Activated CD8-positive, alpha-beta memory T cell treated with anti-CD3 and anti-CD28 coated beads for 36 hours (primary cell): Measurements from ENCODE around the gene NGB. TPM values are rescaled to one million over a fixed set of nuclear protein-coding genes. Genes with fewer than 3 reads are reported as not detected.

Experiments
- CTCF ChIA-PET: fragments of 350-600 bp; sonication (Branson Sonifier 250); formaldehyde crosslinking; loops from one replicate; lab custom pipeline; 2021; ENCODE audit warnings: antibody characterized with exemption; lab: Charles Lee
- POLR2A ChIA-PET: fragments of 350-600 bp; sonication (Branson Sonifier 250); formaldehyde crosslinking; loops from one replicate; lab custom pipeline; 2021; ENCODE audit warnings: antibody characterized with exemption; lab: Charles Lee
- total RNA-seq, 2 experiments: library from RNA; stranded (reverse); gene quantifications; one replicate each; pipeline ENCODE4 v1.2.3, GENCODE V29; 2021

The NGB gene
- total RNA-seq, 2 experiments from 2014 or later = not detected

DNA sequence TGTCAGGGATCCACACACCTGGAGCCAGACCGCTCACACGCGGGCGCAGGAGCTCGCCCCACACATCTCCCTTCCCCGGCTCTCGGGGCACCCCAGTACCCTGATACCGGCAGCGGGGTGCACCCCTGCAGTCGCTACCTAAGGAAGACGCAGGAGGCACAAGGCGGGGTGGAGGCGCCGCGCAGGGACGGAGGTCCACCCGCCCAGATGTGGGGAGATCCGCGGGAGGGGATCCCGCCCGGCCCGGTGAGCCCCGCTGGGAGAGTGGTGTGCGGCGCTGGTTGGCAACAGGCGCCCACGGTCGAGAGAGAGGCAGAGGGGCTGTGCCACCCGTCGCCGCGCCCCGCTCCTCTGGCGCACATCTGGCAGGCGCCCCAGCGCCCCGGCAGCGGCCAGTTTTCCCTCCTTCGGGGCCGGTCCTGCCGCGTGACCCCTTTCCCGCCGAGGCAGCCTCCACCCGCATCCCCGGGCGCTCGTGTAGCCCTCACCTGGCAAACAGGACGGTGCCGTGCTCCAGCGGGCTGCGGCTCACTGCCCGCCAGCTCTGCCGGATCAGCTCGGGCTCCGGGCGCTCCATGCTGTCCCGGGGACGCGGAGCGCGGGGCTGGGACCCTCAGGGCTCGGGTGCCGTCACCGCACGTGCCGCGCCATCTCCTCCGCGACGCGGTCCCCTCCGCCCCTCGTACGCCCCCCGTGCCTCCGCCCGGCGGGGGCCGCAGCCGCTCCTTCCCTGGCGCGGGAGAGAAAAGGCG lies 469 bp downstream of the NGB start:
- POLR2A ChIA-PET = no interaction called here

DNA sequence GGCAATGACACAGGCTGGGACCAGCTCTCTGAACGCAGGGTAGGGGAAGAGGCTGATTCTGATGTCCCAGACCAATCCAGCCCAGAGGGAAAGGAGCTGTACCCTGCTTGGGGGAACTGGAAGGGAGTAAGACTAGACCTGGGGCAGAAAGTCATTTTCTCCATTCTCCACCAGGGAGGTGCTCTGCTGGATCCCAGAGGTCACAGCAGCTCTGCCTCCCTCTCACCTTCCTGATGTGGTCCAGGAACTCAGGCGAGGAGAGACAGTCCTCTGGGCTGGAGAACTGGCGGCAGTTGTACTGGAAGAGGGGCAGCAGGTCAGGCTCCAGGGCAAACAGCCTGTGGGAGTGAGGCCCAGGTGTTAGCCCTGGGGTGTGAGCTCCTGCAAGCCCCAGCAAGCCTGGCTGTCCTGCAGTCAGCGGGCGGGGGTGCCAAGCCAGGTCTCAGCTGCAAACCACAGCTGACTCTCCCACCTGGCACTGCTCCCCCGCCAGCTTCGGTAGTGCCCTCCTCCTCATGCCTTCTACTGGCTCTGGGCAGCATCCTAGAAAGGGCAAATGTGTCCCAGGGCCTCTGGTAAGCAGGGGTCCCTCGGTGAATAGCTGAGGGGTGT lies 1.9 kb downstream of the NGB start:
- POLR2A ChIA-PET = no interaction called here
- CTCF ChIA-PET = no interaction called here

More for the DNA sequence above, 469 bp downstream of the NGB start:
- CTCF ChIA-PET = no interaction called here

DNA sequence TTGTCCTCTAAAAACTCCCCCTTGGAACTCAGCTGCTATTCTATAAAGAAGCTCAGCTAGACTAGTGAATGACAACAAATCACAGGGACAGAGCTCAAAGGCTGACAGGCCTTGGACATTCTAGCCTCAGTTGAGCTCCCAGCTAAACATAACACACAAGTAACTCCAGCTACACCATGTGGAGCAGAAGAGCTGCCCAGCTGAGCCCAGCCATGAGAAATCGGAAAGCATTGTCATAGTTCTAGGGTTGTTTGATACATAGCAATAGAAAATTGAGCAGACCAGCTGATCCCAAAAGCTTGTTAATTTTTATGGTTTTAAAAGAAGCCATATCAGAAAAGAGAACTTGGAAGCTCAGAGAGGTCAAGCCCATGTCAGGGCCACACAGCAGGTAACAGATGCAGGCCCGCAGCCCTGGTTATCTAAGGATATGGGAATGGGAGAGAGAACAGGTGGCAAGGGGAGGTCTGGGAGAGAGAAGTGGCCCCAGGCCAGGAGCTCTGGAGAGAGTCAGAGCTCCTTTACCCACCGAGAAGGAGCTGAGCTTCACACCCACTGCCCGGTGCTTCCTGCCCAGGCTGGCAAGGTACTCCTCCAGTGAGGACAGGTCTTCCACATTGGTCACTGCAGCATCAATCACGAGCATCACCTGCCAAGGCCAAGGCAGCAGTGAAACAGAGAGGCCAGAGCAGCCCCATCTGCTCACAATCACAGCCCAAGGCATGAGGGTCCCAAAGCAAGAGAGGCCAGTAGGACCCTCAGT lies 2.9 kb downstream of the NGB start:
- POLR2A ChIA-PET = no interaction called here
- CTCF ChIA-PET = no interaction called here

DNA sequence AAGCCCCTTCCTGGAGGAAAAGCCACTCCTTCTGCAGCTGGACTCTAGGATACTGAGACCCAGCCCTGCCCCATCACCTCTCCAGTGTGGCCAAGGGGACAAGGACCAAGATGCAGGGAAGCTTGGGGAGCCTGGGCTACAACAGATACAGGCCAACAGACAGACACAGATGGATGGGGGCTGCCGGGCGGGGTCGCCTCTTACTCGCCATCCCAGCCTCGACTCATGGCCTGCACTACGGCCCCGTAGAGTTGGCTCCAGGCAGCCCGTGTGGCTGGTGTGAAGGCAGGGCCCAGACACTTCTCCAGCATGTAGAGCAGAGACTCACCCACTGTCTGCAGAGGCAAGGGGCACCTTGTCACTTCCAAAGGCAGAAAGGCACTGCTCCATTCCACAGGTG lies 4.7 kb downstream of the NGB start:
- CTCF ChIA-PET = no interaction called here

DNA sequence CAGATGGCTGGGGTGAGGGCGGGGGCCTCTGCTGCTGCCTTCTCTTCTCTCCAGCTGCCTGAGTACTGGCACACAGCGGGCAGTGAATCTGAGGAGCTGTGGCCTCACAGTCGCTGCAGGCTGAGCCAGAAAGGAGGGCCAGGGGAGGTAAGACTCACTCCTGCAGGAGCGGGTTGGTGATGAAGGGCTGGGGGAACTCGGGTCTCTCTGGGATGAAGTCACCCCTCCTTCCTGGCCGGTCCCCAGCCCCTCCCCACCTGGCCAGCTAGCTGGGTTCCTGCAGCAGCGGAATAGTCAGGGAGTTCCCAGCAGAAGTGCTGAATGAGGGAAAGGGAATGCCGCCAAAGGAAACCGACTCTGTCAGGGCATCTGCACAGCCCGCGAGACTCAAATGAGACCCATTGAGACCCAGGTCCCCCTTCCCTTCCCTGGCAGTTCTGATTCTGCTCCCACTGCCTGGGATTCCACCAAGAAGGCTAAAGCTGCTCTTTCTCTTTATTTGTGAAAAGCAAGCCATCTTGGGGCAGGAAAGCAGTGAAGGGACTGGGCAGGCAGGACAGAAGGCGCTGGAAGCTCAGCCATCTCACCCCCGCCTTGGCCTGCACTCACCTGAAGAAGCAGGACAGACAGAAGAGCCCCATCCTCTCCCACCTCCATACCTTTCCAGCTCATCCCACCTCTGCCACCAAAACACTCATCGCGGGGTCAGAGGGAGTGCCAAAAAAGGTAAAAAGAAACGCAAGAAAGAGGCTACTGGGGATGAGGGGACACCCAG lies 5.3 kb downstream of the NGB start:
- ChIA-PET POLR2A (no interaction called here), CTCF (no interaction called here)

More for the DNA sequence above, 4.7 kb downstream of the NGB start:
- POLR2A ChIA-PET = no interaction called here

DNA sequence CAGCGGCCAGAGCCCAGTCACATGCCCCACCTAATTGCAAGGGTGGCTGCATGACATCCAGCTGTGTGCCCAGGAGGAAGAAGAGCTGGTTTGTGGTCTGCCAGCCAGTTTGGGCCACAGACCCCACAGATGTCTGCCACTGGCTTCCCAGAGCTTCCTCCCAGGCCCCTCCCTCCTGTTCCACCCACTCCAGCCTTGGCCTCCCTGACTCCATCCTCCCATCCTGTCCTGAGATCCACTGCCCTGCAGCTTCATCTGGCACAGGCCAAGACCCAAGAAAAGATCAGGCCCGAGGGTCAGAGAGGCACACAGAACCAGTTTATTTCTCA lies 5.9 kb downstream of the NGB start:
- CTCF ChIA-PET = no interaction called here
- POLR2A ChIA-PET = no interaction called here

DNA sequence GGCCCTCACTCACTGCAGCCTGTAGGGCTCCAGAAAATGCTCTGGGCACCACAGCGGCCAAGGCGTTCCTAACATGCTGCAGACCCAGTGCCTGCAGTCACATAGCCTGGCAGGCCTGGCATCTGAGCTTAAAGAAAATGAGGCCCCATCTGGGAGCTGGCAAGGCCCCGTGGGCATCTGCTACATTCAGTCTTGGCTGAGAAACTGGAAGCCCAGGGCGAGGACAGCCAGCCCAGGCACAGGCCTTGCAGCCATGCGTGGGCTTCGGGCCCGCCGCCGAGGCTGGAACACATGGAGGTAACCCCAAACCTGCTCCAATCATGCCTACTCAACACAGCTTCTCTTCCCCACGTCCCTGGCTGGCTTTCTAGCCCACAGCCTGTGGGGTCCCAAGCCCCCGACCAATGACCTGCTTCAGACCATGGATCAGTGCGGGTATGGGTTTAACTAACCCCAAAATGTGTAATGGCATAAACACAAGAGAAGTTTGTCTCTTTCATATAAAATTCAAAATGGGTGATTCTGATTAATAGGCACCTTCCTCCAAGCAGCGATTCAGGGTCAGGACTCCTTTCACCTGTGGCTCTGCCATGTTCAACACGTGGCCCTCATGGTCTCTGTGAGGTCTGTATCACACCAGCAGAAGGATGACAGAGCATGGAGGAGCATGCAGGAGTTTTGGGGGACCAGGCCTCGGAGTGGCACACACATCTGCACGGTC lies 6.4 kb downstream of the NGB start:
- ChIA-PET POLR2A (no interaction called here), CTCF (no interaction called here)

DNA sequence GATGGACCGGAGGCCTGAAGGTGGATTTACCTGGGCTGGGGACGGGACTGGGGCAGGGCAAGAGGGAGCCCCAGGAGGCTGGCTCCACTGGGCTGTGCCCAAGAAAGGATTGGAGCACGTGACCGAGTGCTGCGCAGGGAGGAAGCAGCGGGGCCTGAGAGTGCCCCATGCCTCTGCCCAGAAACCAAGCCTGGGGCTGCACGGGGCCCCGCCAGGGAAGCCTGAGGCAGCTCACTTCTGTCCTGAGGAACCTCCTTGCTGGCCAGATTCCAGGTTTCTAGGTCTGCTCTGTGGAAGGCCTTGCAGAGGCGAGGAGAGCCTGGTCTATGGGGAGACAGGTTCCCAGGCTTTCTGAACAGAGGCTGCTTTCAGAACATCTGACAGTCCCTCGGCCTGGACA lies 10.4 kb downstream of the NGB start:
- ChIA-PET POLR2A (no interaction called here), CTCF (no interaction called here)

DNA sequence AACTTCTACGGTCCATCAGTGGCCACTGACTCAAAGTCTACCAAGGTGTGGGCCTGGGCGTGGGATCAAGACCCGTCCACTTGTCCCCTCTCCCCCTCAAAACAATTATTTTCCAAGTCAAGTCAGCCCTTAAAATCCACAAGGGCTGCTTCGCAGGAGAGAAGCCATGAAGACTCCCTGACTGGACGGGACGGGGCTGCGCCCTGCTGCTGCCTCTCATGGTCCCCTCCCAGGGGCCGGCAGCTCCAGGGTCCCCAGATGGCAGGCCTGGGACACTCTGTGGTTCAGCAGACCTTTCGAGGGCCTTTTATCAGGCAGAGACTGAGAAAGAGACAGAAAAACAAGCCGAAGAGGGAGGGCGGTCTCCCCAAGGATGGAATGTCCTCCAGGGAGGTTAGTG lies 10.8 kb downstream of the NGB start:
- POLR2A ChIA-PET = no interaction called here

DNA sequence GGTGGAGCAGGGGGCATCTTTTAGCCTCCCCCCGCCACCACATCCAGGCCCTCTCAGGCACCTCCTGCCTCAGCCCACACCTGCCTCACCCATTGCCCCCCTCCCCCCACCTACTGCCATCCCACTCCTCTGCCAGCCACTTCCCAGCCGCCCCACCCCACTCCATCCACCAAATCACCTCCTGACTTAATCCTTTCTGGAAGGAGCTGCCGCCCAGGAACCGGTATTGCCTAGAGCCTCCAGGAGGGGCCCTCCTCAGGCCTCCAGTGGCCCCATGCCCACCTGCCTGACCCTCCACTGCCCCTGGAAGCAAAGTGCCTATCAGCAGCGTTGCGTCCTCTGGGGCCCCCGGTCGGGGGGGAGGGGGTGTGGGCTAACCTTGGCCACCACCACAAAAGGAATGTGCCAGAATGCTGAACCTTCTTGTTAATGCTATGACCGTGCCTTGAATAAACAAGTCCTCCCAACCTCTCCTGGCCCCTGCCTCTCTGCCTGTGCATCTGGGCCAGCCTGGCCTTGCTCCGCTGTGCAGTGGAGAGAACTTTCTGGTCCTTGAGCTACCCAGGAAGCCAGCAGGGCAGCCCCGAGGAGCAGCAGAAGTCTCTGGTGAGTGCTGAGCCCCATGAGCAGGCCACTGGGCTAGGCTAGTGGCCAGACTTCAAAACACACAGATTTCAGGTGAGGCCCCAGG lies 11.8 kb downstream of the NGB start:
- ChIA-PET POLR2A (no interaction called here), CTCF (no interaction called here)

More for the DNA sequence above, 10.8 kb downstream of the NGB start:
- CTCF ChIA-PET = no interaction called here

DNA sequence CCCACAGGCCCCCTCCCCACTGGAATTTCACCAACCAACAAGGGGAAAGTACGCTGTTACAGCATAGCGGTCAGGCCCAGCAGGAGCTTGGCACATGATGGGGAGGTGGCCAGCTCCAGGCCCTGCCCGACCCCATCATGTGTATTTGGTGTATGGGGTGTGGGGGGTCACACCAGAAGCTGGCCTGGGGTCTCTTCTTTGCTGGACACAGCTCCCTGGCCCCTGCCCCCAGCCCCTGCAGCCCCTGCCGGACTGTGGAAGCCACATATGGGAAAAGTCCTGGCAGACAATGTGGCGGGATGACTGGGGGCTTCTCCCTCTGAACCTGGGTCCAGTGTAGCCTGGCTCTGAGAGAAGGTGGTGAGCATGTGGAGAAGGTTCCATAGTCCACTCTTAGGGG lies 12.4 kb downstream of the NGB start:
- POLR2A ChIA-PET = no interaction called here
- CTCF ChIA-PET = no interaction called here

DNA sequence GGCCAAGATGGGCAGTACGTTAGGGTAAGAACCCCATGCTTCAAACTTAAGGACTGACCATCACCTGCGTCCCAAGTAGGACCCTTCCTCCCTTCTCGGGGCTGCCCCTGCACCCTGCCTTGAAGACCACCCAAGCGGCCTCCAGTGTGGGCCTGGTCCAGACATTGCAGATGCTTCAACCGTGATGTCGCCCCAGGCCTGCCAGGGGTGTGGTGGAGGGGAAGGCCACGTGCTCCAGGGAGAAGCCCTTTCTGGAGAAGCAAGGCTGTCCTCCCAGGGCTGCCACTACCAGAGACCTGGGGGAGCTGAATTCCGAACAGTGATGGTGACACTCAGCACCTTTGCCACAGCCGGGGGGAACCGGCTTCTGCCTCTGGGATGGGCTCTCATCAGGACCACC lies 13.3 kb downstream of the NGB start:
- CTCF ChIA-PET = no interaction called here
- POLR2A ChIA-PET = no interaction called here

DNA sequence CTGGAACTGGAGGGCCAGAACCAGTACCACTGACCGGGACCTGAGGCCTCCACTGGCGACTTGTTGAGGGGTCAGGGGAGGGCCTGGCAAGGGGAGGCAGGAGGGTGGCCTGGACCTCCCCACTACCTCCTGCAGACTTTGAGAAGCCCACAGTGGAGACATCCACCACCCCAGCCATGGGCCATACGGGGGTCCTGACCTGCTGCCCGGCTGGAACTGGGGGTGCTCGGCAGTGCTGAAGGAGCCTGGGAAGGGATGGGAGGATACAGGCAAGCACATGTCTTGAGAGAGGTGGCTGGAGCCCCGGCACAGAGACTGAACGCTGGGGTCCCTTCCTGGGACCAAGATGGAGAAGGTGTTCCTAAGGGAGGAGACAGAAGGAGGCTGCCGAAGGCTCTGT lies 14.3 kb downstream of the NGB start:
- POLR2A ChIA-PET = no interaction called here

DNA sequence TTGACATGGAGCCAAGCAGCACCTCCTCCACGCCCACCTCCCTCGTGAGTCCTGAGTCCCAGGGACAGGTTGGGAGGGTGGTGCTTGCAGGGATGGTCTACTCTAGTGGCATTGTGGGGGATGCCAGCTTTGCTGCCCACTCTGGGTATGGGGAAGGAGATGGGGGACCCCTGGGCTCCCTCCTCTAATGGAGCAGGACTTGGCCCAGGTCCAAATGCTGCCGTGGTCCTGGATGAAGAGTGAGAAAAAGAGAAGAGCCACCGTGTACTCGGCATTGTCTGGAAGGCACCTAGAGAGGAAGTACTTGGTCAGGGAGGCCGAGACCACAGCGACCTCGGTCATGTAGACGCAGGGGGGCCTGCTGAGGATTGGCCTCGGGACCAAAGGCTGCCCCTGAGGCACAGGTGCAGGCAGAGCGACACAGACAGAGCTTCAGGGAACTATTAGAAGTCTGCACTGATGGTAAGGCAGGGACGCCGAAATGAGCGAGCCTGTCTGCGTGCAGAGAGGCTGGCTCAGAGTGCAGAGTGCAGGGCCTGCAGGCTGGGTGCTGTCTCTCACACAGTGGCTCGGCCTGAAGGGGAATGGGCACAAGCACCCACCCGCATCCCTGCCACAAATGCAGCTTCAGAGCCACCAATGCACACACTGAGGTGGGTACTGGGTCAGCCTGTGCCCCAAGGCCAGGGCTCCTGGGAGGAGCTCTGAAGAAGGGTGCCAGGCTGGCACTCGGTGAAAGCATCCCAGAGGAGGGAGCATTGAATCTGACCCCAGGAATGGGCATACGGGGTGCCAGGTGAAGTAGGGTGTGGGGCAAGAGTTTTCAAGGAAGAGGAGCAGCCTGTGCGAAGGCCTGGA lies 17.4 kb downstream of the NGB start:
- CTCF ChIA-PET = no interaction called here
- POLR2A ChIA-PET = no interaction called here

More for the DNA sequence above, 14.3 kb downstream of the NGB start:
- CTCF ChIA-PET = no interaction called here

DNA sequence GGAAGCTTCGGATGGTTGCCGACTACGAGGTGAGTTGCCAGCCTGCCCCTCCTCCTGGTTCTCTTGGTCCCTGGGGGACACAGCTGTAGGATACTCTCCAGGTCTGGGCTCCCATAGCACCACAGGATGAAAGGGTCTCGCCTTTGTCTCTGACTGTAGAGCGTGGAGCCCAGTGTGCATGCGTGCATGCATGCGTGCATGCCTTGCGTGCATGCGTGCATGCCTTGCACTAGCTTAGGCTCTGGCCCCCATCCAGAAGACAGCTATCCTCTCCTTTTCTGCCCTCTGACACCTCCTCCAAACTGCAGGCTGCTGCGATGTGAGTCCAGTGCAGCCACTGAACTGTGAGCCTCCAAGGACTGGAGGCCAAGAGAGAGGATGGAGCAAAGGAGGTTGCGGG lies 19.1 kb downstream of the NGB start:
- CTCF ChIA-PET = interaction anchor here (0.6 kb wide), 1 partner anchor 432 kb away, joined by 3 read pairs; no protein-coding TSS in a partner anchor
- POLR2A ChIA-PET = no interaction called here

DNA sequence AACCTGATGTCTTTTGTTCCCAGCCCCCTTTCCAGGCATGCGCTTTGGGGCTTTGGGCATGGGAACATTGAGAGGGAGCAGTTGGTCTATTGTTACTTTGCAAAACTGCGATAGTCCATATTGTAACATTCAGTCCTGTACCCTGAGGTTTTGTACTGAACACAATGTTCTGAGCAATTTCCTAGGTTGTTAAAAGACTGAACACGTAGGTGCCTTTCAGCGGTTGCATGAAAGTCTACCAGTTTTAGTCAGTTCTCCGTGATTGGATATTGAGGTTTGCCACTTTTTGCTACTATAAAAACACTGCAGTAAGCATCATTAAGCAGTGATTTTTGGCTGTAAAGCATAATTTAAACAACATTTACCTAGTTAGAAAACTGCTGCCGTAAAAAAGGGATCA lies 20.1 kb downstream of the NGB start:
- CTCF ChIA-PET = no interaction called here
- POLR2A ChIA-PET = no interaction called here

DNA sequence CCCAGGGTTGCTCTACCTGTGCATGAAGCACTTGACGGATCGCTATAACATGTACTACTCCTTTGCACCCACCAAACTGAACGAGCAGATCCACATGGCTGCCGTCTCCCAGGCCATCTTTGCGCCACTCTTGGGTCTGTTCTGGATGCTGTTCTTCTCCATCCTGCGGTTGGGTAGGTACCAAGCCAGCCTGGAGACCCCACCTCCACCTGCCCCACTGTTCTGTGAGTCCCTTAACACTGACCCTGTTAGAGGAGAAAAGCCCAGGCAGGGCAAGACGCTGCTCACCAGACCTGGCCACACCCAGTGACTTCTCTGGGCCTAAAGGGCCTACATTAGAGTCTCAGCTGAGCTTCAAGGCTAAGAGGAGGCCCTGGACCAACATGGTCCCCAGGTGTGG lies 21.7 kb downstream of the NGB start:
- ChIA-PET POLR2A (no interaction called here), CTCF (no interaction called here)

DNA sequence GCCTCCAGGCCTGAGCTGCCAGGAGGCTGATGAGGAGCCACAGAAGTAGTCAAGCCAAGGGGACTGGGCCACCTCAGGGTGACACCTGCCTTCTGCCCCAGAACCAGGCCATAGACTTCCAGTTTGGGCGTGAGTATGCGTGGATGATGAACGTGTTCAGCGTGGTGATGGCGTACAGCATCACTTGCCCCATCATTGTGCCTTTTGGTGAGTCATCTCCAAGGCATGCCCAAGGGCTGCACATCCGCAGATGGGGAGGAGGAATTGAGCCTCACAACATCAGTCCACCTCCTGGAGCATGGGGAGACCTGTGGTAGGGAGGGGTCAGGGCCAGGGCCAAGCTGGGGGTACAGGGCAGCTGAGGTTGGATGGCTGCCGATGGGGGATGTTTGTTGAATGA lies 22.3 kb downstream of the NGB start:
- CTCF ChIA-PET = no interaction called here
- POLR2A ChIA-PET = no interaction called here
